Kidney (tissue), 14 donors: Measurements from ENCODE around the gene IL2RG. TPM values are rescaled to one million over a fixed set of nuclear protein-coding genes. Genes with fewer than 3 reads are reported as not detected.

ENCODE experiments used
- DNase-seq, 5 donors: peaks; one replicate each; pipeline ENCODE4 v3.0.0-alpha.2; 2013 to 2020
- FAIRE-seq: peaks from 2 replicates; lab custom pipeline; 2012; peaks lifted over from hg19 to GRCh38; lab: Jason Lieb, UNC
- H3K27ac ChIP-seq, 2 donors: one replicate each; pipeline ENCODE4 v1.7.0; 2013; ENCODE audit warnings: low read depth in 2 of 2, low read length in 2 of 2, inconsistent platforms in 1 of 2
- H3K27me3 ChIP-seq: one replicate; pipeline ENCODE4 v1.7.1; 2013; ENCODE audit warnings: low read length, inconsistent platforms; ENCODE audit not compliant: control insufficient read depth, insufficient read depth
- H3K36me3 ChIP-seq, 3 donors: one replicate each; pipeline versions ENCODE4 v1.7.0 to v1.7.1; 2013; ENCODE audit warnings: low read length in 3 of 3, control low read depth in 1 of 3, inconsistent platforms in 1 of 3; ENCODE audit not compliant: insufficient read depth in 3 of 3, control insufficient read depth in 2 of 3
- H3K4me1 ChIP-seq, 3 donors: one replicate each; pipeline versions ENCODE4 v1.7.0 to v1.7.1; 2013; ENCODE audit warnings: low read length in 3 of 3, inconsistent platforms in 1 of 3, low read depth in 1 of 3; ENCODE audit not compliant: control insufficient read depth in 2 of 3, insufficient read depth in 2 of 3
- H3K4me3 ChIP-seq, 3 donors: one replicate each; pipeline versions ENCODE4 v1.7.0 to v1.8.1; 2013; ENCODE audit warnings: low read length in 3 of 3, control low read depth in 1 of 3, inconsistent platforms in 1 of 3
- H3K9ac ChIP-seq, 3 donors: one replicate each; pipeline versions ENCODE4 v1.7.0 to v1.7.1; 2013; ENCODE audit warnings: low read length in 3 of 3, control low read depth in 1 of 3, inconsistent platforms in 1 of 3
- H3K9me3 ChIP-seq, 3 donors: one replicate each; pipeline versions ENCODE4 v1.7.0 to v1.7.1; 2013; ENCODE audit warnings: low read length in 3 of 3, control low read depth in 1 of 3, inconsistent platforms in 1 of 3; ENCODE audit not compliant: control insufficient read depth in 2 of 3, insufficient read depth in 1 of 3
- intact Hi-C: fragments of 100-400 bp; cut with DNase I; formaldehyde crosslinking; loops from one replicate; pipeline ENCODE4 v1.11.1; 2022
- polyA plus RNA-seq: library from polyadenylated mRNA; stranded (reverse); fragments of 350-450 nt; fragmentation: Illumina TruSeq; extraction: RNeasy Lipid Tissue Mini Kit (QIAGEN cat#74804); gene quantifications from one replicate; pipeline ENCODE4 v1.2.3, GENCODE V29; 2014; ENCODE audit warnings: low read depth, low replicate concordance; ENCODE audit not compliant: insufficient read depth
- total RNA-seq: library from RNA; stranded (reverse); fragmentation: NEBNext Ultra II Directional; extraction: Animal tissue kit (Norgen Biotek cat#: 25700); gene quantifications from one replicate; pipeline ENCODE4 v1.2.1, GENCODE V29; 2021
- TF ChIP-seq, protein P1 (sequence below): IDR thresholded peaks from 3 replicates; pipeline ENCODE4 v1.5.1; 2012; ENCODE audit warnings: mild to moderate bottlenecking, moderate library complexity, borderline replicate concordance; ENCODE audit not compliant: insufficient read depth; ENCODE audit errors: extremely low read depth
- donor health status: control.
- donor health status: control.
- donor health status: control.
- donor health status: control.
- donor health status: control.
- donor health status: DM: yes; HTN: yes; CAD: no.
- donor health status: Normal renal cell carcinoma (clear cell type).

Gene IL2RG
- total and polyA plus RNA-seq, 2 donors from 2014 or later: 3.1 to 15.0 TPM

DNA sequence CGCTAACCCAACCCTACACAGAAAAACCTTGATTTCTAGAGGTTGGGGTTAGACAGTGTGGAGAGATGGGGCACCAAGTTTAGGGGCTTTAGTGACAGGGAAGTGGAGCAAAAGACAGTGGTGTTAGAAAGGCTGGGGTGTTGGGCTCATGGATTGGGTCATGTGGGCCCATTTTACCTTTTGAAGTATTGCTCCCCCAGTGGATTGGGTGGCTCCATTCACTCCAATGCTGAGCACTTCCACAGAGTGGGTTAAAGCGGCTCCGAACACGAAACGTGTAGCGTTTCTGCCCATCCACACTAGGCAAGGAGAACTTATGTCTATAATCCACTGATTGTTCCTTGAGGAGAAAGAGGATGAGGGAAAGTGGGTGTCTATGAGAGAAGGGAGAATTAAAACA lies 2.3 kb downstream of the IL2RG start:
- intact Hi-C loops: no loop called here
- Histone ChIP-seq H3K27ac (no peak overlapping the region), H3K27me3 (no peaks in the 10 kb centered on the region), H3K9ac (no peak overlapping the region), H3K36me3 (no peaks in the 10 kb centered on the region), H3K4me3 (no peak overlapping the region), H3K9me3 (no peaks in the 10 kb centered on the region), H3K4me1 (no peaks in the 10 kb centered on the region)
- FAIRE-seq (no peak), DNase-seq (no peak)
- TF ChIP-seq, protein P1, sequence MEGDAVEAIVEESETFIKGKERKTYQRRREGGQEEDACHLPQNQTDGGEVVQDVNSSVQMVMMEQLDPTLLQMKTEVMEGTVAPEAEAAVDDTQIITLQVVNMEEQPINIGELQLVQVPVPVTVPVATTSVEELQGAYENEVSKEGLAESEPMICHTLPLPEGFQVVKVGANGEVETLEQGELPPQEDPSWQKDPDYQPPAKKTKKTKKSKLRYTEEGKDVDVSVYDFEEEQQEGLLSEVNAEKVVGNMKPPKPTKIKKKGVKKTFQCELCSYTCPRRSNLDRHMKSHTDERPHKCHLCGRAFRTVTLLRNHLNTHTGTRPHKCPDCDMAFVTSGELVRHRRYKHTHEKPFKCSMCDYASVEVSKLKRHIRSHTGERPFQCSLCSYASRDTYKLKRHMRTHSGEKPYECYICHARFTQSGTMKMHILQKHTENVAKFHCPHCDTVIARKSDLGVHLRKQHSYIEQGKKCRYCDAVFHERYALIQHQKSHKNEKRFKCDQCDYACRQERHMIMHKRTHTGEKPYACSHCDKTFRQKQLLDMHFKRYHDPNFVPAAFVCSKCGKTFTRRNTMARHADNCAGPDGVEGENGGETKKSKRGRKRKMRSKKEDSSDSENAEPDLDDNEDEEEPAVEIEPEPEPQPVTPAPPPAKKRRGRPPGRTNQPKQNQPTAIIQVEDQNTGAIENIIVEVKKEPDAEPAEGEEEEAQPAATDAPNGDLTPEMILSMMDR: no peak

DNA sequence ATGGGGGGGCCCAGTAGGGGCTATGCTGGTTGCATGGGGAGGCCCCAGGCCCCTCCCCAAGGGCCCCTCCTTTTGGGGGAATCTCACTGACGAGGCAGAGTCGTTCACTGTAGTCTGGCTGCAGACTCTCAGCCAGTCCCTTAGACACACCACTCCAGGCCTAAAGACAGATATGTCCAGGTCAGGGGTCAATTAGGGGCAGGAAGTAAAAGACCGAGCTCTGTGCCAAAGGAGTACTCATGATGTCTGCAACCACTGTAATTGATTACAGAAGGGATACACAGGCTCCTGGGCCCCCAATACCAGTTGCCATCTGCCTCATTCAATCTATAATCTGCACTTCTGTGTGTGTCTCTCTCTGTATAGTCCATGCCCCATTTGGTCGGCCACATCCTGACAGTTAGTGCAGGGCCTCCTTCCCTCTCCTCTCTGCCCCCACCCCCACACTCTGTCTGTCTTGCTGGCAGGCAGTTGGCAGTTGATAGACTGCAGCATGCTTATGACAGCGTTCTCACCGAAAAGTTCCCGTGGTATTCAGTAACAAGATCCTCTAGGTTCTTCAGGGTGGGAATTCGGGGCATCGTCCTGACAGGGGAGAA lies 3.5 kb downstream of the IL2RG start:
- H3K9me3 ChIP-seq: no peaks in the 10 kb centered on the region
- H3K27me3 ChIP-seq: no peaks in the 10 kb centered on the region
- H3K4me1 ChIP-seq: no peaks in the 10 kb centered on the region
- H3K36me3 ChIP-seq: no peaks in the 10 kb centered on the region
- DNase-seq: peak in 3 of 5 donors; percentile 9 to 26 (median 11)
- no peak overlapping the region for H3K4me3 ChIP-seq
- no peak overlapping the region for H3K27ac ChIP-seq
- H3K9ac ChIP-seq: no peak overlapping the region
- TF ChIP-seq, protein P1: no peak
- FAIRE-seq: no peak
- intact Hi-C loops: no loop called here

DNA sequence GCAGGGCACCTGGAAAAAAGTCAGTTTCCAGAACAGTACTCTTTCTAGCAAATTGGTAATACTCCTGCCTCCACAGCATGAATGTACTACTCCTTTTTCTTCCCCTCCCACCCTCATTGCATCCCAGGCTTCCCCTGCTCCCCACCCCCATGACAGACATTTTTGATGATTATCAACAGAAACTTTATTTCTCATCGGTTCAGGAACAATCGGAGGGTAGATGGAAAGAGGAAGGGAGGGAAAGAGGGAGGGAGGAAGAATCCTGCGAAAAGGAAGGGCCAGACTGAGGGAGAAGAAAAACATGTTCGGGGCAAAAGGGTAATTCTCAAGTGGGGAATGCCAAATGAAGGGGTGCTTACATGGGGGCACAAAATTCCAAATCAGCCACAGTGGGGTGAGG lies 4.1 kb downstream of the IL2RG start:
- intact Hi-C loops: no loop called here
- DNase-seq: no peak
- H3K36me3 ChIP-seq: no peaks in the 10 kb centered on the region
- no peak overlapping the region for H3K4me3 ChIP-seq
- FAIRE-seq: no peak
- H3K4me1 ChIP-seq: no peaks in the 10 kb centered on the region
- H3K9ac ChIP-seq: no peak overlapping the region
- H3K27me3 ChIP-seq: no peaks in the 10 kb centered on the region
- TF ChIP-seq, protein P1: no peak
- H3K9me3 ChIP-seq: no peaks in the 10 kb centered on the region
- no peak overlapping the region for H3K27ac ChIP-seq

DNA sequence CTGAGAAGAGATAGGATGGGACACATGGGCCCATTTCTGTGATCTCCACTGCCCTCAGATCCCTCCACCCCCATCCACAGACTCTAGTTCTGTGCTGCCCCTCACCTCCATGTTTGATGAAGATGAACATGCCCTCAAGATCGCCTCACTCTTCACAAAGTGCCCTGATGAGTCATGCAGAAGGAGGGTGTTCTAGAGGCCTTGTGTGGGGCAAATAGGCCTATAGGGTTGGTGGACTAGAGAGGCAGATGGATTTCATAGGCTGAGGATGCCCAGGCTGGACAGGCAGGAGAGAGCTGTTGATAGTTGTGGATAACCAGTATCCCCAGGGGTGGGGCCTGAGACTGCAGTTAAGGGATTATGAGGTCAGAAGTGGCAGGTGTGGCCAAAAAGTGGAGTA lies 5.0 kb downstream of the IL2RG start, which contains the start of gene CXorf65:
TSS of gene CXorf65 (minus strand) at position 314 of the 400 bp plus-strand sequence. CDS start at position 130, 184 bp downstream.
- intact Hi-C loops: no loop called here
- TF ChIP-seq, protein P1: no peak
- H3K4me3 ChIP-seq: no peak within 1 kb of the TSS
- H3K36me3 ChIP-seq: no peaks in the 10 kb centered on the region
- no peaks in the 10 kb centered on the region for H3K4me1 ChIP-seq
- H3K27me3 ChIP-seq: no peaks in the 10 kb centered on the region
- FAIRE-seq: no peak
- H3K27ac ChIP-seq: no peak within 1 kb of the TSS
- no peak for DNase-seq
- no peak within 1 kb of the TSS for H3K9ac ChIP-seq
- H3K9me3 ChIP-seq: no peaks in the 10 kb centered on the region
